Heart left ventricle (tissue), 16 donors: ENCODE results near the gene PDK2. TPM values are rescaled to one million over a fixed set of nuclear protein-coding genes. Genes with fewer than 3 reads are reported as not detected.

Experiments
- ATAC-seq, 4 donors: fragments of 200-7000 bp; cut with Tn5 transposase; one replicate each; pipeline ENCODE4 v1.9.1; 2020 to 2022; ENCODE audit warnings: moderate library complexity in 4 of 4, mild to moderate bottlenecking in 3 of 4, moderate number of reproducible peaks in 1 of 4
- DNase-seq, 5 donors: peaks; one replicate each; pipeline ENCODE4 v3.0.0-alpha.2; 2020
- H3K27ac ChIP-seq, 12 donors: fragments of 200-600 bp; sonication (generic) in 4 of 12; one replicate each; pipeline versions ENCODE4 v1.5.0 to v1.8.0; 2016 to 2022; ENCODE audit warnings: mild to moderate bottlenecking in 2 of 12
- H3K27me3 ChIP-seq, 9 donors: fragments of 200-600 bp; sonication (generic) in 2 of 9; one replicate each; pipeline versions ENCODE4 v1.5.1 to v1.8.0; 2016 to 2022; ENCODE audit warnings: mild to moderate bottlenecking in 3 of 9
- H3K36me3 ChIP-seq, 9 donors: fragments of 200-600 bp; sonication (generic) in 2 of 9; one replicate each; pipeline versions ENCODE4 v1.5.0 to v1.8.0; 2018 to 2022; ENCODE audit warnings: mild to moderate bottlenecking in 2 of 9
- H3K4me1 ChIP-seq, 12 donors: fragments of 200-600 bp; sonication (generic) in 4 of 12; one replicate each; pipeline versions ENCODE4 v1.5.0 to v1.8.0; 2016 to 2022; ENCODE audit warnings: mild to moderate bottlenecking in 3 of 12
- H3K4me3 ChIP-seq, 12 donors: fragments of 200-600 bp; sonication (generic) in 4 of 12; one replicate each; pipeline versions ENCODE4 v1.5.0 to v1.8.0; 2017 to 2022; ENCODE audit warnings: mild to moderate bottlenecking in 9 of 12, moderate library complexity in 4 of 12
- H3K9me3 ChIP-seq, 12 donors: fragments of 200-600 bp; sonication (generic) in 4 of 12; one replicate each; pipeline versions ENCODE4 v1.5.0 to v1.8.0; 2016 to 2022; ENCODE audit warnings: mild to moderate bottlenecking in 1 of 12
- CTCF ChIP-seq, 12 donors: fragments of 200-600 bp; sonication (generic) in 4 of 12; IDR thresholded peaks; one replicate each; pipeline versions ENCODE4 v1.5.0 to v1.8.0; 2018 to 2022; ENCODE audit warnings: antibody characterized with exemption in 12 of 12, mild to moderate bottlenecking in 5 of 12
- POLR2A ChIP-seq, 2 donors: fragments of 450-650 bp; IDR thresholded peaks; one replicate each; pipeline ENCODE4 v1.6.1; 2017; ENCODE audit warnings: antibody characterized with exemption in 2 of 2, mild to moderate bottlenecking in 2 of 2, moderate library complexity in 2 of 2
- WGBS, 4 donors: extraction: QIAGEN DNeasy Blood & Tissue Kit in 2 of 4; methylation state at CpG; one replicate each; pipeline versions ENCODE4 v1.1.5 to v1.1.7; 2013 to 2018; 5-methylcytosine and 5-hydroxymethylcytosine counted together
- intact Hi-C, 10 donors: fragments of 100-400 bp; cut with DNase I; formaldehyde crosslinking; loops; one replicate each; pipeline versions ENCODE4 v1.11.1 to v1.14.2; 2022
- polyA plus RNA-seq, 2 donors: library from polyadenylated mRNA; stranded (reverse); fragments of 200-250 nt; gene quantifications; one replicate each; pipeline ENCODE4 v1.2.3, GENCODE V29; 2013
- total RNA-seq, 9 donors: library from RNA; depleted of rRNA in 2 of 9; stranded (reverse); fragments of >200 nt in 2 of 9; fragmentation: NEBNext Ultra II Directional in 3 of 9; extraction: Animal tissue kit (Norgen Biotek cat#: 25700) in 3 of 9; gene quantifications; one replicate each; pipeline versions ENCODE4 v1.1.0 to v1.2.4, GENCODE V29; 2016 to 2023
- donor health status: ischemic (EF 13 %, LVEDD 7.1; RV severe dilation, severe dysfunction).
- donor health status: healthy with polysubstance abuse.
- donor health status: DM: no; HTN: yes; CAD: no.
- donor health status: DM: no; HTN: no; CAD: no.
- donor health status: ischemic (EF 25% LVEDD 6.9; RV normal size, moderate dysfunction).
- donor health status: ischemic (EF 25% LVEDD 5.7; RV mildly dilated, moderate dysfunction).
- donor health status: healthy.
- donor health status: DM: yes; HTN: yes; CAD: no.
- donor health status: ischemic (EF 35%, LVEDD 5.7; RV mildly dilated, moderate dysfunction).
- donor health status: nonischemic (EF 11% LVEDD 7.7; RV severe dilation, severe dysfunction).
- donor health status: DM: yes; HTN: yes; CAD: no.
- donor health status: PGD.
- donor health status: ischemic (EF 29% LVEDD 5.4; RV normal size, mild dysfunction).
- donor health status: nonischemic (EF 23%, LVEDD 6.1; RV moderate dilation, normal function).

Gene PDK2
- total and polyA plus RNA-seq, 11 donors, result 125 to 490 (median 187) TPM

- intact Hi-C loops, result no loop called here
- DNase-seq, result no peak
Measured at GRCh38 chr17:50125420-50125997, 30.4 kb downstream of the PDK2 start.

GRCh38 chr17:50127697-50128361, 32.7 kb downstream of the PDK2 start:
- H3K4me3 ChIP-seq, result no peak overlapping the region
- peaks cover 0 to 53% (median 20%) of the 10 kb centered on the region in 12 donors for H3K4me1 ChIP-seq
- H3K9me3 ChIP-seq, result no peaks in the 10 kb centered on the region
- no peak for DNase-seq
- WGBS, 4 donors, result 60 to 68% (median 65%) methylated on average over 6 of the region's 6 CpGs
- intact Hi-C loops, result no loop called here
- no peaks in the 10 kb centered on the region for H3K36me3 ChIP-seq
- TF ChIP-seq POLR2A (IDR thresholded peaks at IDR 0.05) (no peak), CTCF (IDR thresholded peaks at IDR 0.05) (no peak)
- no peak for ATAC-seq
- peaks cover 0 to 20% (median 0%) of the 10 kb centered on the region in 9 donors for H3K27me3 ChIP-seq
- H3K27ac ChIP-seq, result no peak overlapping the region

More at GRCh38 chr17:50125420-50125997, 30.4 kb downstream of the PDK2 start:
- WGBS, 4 donors, result 97 to 98% (median 98%) methylated on average over 4 of the region's 4 CpGs
- no peaks in the 10 kb centered on the region for H3K9me3 ChIP-seq
- peaks cover 0 to 36% (median 14%) of the 10 kb centered on the region in 12 donors for H3K4me1 ChIP-seq
- peaks cover 0 to 20% (median 0%) of the 10 kb centered on the region in 9 donors for H3K27me3 ChIP-seq
- H3K27ac ChIP-seq, result no peak overlapping the region
- no peak for ATAC-seq
- TF ChIP-seq CTCF (IDR thresholded peaks at IDR 0.05) (no peak), POLR2A (IDR thresholded peaks at IDR 0.05) (no peak)
- H3K4me3 ChIP-seq, result no peak overlapping the region
- no peaks in the 10 kb centered on the region for H3K36me3 ChIP-seq

GRCh38 chr17:50128441-50129352, 33.5 kb downstream of the PDK2 start:
- Histone ChIP-seq H3K27ac (no peak overlapping the region), H3K4me3 (peak overlapping the region; percentile 22 to 61 (median 51)), H3K36me3 (no peaks in the 10 kb centered on the region), H3K9me3 (no peaks in the 10 kb centered on the region), H3K27me3 (peaks cover 0 to 20% (median 0%) of the 10 kb centered on the region in 9 donors), H3K4me1 (peaks cover 0 to 55% (median 27%) of the 10 kb centered on the region in 12 donors)
- intact Hi-C loops, result no loop called here
- ATAC-seq, result no peak
- WGBS, 4 donors, result 24 to 36% (median 32%) methylated on average over 29 to 32 of the region's 32 CpGs
- TF ChIP-seq CTCF (IDR thresholded peaks at IDR 0.05) (no peak), POLR2A (IDR thresholded peaks at IDR 0.05) (no peak)
- no peak for DNase-seq

GRCh38 chr17:50129353-50129727, 34.2 kb downstream of the PDK2 start:
- Histone ChIP-seq H3K27ac (peak overlapping the region in 1 of 12 donors; percentile 24), H3K36me3 (peaks cover 0 to 5% (median 1%) of the 10 kb centered on the region in 9 donors), H3K4me3 (peak overlapping the region; percentile 22 to 61 (median 51)), H3K9me3 (no peaks in the 10 kb centered on the region), H3K27me3 (peaks cover 0 to 20% (median 0%) of the 10 kb centered on the region in 9 donors), H3K4me1 (peaks cover 0 to 56% (median 28%) of the 10 kb centered on the region in 12 donors)
- ATAC-seq (no peak), DNase-seq (no peak)
- 2 to 3% (median 3%) methylated on average over 17 to 31 of the region's 31 CpGs for WGBS, 4 donors
- TF ChIP-seq POLR2A (IDR thresholded peaks at IDR 0.05) (no peak), CTCF (IDR thresholded peaks at IDR 0.05) (no peak)
- intact Hi-C loops, result no loop called here
